ENCODE measurements around the gene TMEM245. TPM values are rescaled to one million over a fixed set of nuclear protein-coding genes. Genes with fewer than 3 reads are reported as not detected.
"Not testable (repeated sequence)": the region's sequence is repeated elsewhere in the genome, so short reads cannot be mapped to it uniquely, and the experiment has no call there.

TMEM245 gene
- polyA plus RNA-seq, 10 donors, result 28.9 to 52.5 (median 39.3) TPM

- DNase-seq, result no peak
These were observed 18.7 kb upstream of the TMEM245 start for GRCh38 chr9:109138421-109138820.

DNA sequence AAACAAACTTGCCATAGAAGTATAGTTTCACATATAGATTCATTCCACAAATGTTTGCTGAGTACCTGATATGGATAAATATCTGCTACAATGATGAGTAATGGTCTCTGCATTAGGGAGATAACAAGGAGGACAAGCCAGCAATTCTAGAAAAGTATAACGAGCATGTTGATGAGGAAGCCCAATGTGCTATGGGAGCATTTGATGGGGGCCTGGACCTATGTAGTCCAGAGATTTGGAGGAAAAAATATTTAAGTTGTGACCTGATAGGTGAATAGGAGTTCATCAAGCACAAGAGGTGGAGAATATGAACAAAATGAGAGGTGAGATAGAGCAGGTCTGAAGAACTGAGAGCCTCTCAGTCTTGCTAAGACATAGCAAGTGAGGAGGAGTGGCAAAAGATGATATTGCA, 14.4 kb upstream of the TMEM245 start:
- DNase-seq, result no peak

DNA sequence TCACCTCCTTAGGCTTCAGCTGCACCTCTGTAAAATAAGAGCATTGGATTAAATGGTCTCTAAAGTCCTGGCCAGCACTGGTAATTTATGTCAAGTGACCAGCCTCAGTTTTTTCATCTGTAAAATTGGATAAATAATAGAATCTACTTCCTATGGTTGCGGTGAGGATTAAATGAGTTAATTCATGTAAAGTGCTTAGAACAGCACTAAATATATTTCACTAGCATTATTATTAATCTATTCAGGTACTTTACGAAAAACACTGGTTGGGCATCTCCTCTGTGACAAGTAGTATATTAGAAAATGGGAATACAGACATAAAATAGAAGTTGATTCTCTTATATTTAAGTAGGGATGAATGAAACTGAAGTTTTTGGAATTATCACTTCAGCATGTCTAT, 13.8 kb upstream of the TMEM245 start:
- no peak for DNase-seq

DNA sequence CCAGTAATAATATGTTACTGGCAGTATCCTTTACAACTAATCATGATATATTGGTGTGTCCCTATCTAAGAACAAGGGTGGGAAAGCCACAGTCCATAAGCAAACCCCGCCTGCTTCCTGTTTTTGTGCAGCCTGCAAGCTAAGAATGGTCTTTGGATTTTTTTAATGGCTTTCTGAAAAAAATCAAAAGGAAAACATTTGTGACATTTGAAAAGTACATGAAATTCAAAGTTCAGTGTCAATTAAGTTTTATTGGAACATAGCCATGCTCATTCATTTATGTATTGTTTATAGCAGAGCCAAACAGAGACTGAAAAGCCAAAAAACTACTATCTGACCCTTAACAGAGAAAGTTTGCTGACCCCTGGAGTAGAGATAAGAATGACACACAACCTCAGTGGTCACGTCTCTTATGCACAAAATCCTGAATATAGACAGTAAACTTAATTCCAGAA, 12.8 kb upstream of the TMEM245 start:
- no peak for DNase-seq

GRCh38 chr9:109129470-109130197, 9.9 kb upstream of the TMEM245 start:
- no peak for DNase-seq

DNA sequence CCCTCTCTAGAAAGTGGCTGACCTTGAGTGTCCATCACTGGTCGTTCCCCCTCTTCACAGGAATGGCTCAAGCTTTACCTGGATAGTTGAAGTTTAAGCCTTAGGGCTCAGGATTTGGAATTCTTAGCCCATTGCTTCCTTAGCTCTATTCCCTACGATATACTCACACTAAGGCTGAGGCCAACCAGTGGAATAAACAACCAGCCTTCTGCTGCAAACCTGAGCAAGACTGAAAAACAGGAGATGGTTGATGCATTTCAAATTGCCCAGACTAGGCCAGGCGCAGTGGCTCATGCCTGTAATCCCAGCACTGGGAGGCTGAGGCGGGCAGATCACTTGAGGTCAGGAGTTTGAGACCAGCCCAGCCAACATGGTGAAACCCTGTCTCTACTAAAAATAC, 6.9 kb upstream of the TMEM245 start:
- DNase-seq, result not testable (repeated sequence)

GRCh38 chr9:109124121-109124520, 4.4 kb upstream of the TMEM245 start:
- no peak for DNase-seq

- DNase-seq, result no peak
These were observed 3.2 kb upstream of the TMEM245 start for GRCh38 chr9:109122726-109123621.

DNA sequence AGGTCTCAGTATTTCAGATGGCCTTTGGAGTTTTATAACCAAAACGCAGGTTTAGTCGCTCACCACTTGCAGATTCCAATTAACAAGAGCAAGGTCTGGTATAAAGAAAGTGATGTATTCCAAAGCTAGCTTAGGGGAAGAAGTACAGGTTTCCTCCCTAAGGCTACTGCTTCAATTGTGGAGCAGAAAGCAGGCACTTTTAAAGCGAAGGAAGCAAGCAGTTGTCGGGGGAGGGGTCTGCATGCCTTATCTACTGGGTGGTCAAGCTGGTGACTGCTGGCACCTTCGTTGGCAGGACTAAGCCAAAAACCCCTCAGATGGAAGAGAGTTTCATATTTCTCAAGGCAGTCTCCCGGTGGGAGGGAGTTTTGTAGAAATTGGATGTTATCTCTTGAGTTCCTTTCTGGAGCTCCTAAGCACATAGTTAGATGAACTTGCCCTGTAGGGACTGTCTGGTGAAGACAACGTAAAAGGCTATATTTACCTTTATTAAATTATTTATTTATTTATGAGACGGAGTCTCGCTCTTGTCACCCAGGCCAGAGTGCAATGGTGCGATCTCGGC, 1.6 kb upstream of the TMEM245 start:
- no peak for DNase-seq

GRCh38 chr9:109120204-109120789, 550 bp upstream of the TMEM245 start:
- DNase-seq, result no peak

- peak in 2 of 3 donors; percentile 3 to 9 for DNase-seq
These were observed 824 bp downstream of the TMEM245 start for GRCh38 chr9:109118808-109119438.

- DNase-seq, result peak in 1 of 3 donors; percentile 77
These were observed 1.6 kb downstream of the TMEM245 start for GRCh38 chr9:109117856-109118807.

DNA sequence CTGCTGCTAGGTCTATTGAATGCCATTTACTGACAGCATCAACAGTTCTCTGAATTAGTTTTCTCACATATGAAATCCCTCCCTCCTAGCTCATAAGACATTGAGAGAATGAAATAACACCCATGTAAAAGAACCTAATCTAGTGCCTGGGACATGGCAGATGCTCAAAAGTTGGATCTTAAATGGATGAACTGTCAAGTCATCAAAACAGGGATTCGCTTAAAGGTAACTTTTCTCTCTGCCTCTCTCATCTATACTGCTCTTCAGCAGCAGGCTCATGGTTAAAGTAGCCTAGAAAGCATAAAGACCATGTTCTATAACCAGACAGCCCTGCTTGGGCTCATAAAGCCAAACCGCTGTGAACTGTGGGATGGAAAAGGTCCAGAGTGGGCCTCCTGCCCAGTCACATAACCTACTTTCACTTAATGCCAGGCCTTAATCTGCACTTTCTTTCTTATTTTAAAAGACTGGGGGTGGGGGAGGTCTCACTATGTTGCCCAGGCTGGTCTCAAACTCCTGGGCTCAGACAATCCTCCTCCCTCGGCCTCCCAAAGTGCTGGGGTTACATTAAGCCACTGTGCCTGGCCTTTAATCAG, 3.7 kb downstream of the TMEM245 start:
- DNase-seq, result peak in 2 of 3 donors; percentile 22

DNA sequence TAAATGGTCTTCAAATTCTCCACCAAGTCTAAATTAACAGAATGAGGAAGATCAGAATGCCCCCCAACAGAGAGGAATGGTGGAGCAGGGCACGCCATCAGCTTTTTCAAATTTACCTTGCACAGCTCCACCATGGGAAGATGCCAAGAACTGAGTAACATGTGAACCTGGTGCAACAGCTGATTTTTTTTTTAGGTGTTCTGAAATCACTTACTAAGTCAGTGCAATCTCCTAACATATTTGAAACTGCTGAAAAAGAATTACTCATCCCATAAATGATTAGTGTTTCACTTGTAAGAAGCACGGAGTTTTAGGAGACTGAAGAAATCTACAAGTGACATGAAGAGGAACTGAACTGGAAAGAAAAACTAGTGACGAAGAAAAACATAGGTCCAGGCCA, 5.1 kb downstream of the TMEM245 start:
- DNase-seq, result no peak

DNA sequence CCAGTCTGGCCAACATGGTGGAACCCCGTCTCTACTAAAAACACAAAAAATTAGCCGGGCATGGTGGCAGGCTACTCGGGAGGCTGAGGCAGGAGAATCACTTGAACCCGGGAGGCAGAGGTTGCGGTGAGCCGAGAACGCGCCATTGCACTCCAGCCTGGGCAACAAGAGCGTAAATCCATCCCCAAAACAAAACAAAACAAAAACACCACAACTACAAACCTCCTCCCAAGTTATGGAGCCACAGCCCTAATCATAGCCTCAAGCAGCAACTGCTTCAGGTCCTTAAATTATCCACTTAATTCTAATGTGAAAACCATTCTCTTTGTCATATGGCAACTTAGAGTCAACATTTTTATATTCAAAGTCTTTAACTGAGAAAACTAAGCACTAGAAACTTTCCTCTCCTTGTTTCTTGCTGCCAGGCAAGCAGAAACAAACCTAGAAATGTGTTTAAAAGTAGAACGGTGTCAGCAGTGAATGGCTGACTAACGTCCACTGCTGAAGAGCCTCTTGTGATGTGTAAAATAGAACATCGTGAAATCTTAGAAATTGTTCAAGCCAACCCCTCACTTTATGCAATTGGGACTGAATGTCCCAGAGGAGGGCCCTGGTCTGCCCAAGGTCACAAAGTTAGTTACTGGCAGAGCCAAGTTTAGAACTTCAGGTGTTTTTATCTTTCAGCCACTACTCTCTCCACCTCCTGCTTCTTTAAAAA, 5.7 kb downstream of the TMEM245 start:
- no peak for DNase-seq

- DNase-seq, result no peak
These were observed 6.5 kb downstream of the TMEM245 start for GRCh38 chr9:109113254-109113653.

DNA sequence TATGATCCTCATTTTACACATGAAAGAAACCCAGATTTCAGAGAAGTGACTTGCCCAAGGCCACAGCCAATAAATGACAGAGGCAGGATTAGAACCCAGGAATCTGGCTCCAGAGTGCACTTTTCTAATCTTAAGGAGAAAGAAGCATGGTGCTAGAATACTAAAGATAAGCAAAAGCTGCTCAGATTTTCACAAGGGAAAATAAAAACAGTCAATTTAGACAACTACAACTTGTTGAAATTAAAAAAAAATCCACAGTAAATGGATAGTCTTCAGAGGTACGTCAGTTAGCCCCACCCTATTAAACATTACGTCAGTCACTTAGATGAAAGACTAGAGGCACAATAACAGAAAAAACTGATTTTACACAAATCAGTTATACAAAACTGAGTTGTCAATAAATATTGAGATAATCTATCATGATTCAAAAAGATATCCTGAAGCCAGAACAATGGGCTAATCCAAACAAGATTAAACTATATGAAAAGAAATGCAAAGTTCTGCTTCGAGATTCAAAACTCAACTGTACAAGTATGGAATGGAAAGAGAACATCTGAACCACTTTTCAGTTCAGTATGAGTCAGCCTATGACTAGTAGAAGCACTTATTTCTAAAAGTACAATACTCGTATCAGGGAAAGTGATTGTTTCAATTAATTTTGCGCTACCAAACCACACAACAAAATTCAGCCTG, 9.3 kb downstream of the TMEM245 start:
- peak in 1 of 3 donors; percentile 32 for DNase-seq

DNA sequence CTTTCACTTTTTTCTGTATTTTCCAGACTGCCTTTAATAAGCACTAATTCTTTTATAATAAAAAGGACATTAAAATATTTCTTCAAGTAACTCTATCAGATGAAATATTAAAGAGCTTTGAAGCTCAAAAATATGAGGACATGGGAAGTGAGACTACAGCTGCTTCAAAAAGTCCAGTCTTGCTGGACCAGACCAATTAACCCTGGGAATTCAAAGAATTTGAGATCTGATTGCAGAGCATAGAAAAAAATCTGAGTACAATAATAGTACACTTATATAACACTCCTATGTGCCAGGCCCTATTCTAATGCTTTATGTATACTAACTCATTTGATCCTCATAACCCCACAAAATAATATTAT, 9.8 kb downstream of the TMEM245 start:
- no peak for DNase-seq

GRCh38 chr9:109108318-109108717, 11.4 kb downstream of the TMEM245 start:
- no peak for DNase-seq

All from muscle of back (tissue), 11 donors.